MM.1S (cell line): ENCODE results near the gene GNL3.

Experiments used
- DNase-seq: peaks from one replicate; pipeline ENCODE4 v3.0.0-alpha.2; 2015
- H2AFZ ChIP-seq: fragments of 300-600 bp; sonication (generic); 2 replicates; pipeline ENCODE4 v1.6.0; 2016; ENCODE audit warnings: antibody characterized with exemption, low read length
- H3F3A ChIP-seq: fragments of 300-600 bp; sonication (generic); 2 replicates; pipeline ENCODE4 v1.6.1; 2016; ENCODE audit warnings: mild to moderate bottlenecking, antibody characterized with exemption, low read length, moderate library complexity, mixed read lengths; ENCODE audit not compliant: insufficient read depth
- H3K27ac ChIP-seq: fragments of 300-600 bp; sonication (generic); 2 replicates; pipeline ENCODE4 v1.5.1; 2016; ENCODE audit warnings: mild to moderate bottlenecking, low read length
- H3K27me3 ChIP-seq: fragments of 300-600 bp; sonication (generic); replicated peaks from 2 replicates; pipeline ENCODE4 v1.6.0; 2016; ENCODE audit warnings: low read length; ENCODE audit not compliant: insufficient read depth
- H3K36me3 ChIP-seq: fragments of 300-600 bp; sonication (generic); replicated peaks from 2 replicates; pipeline ENCODE4 v1.6.1; 2016; ENCODE audit warnings: mild to moderate bottlenecking, low read length, mixed read lengths; ENCODE audit not compliant: insufficient read depth
- H3K4me1 ChIP-seq: fragments of 300-600 bp; sonication (generic); 2 replicates; pipeline ENCODE4 v1.6.1; 2016; ENCODE audit warnings: low read length, mixed read lengths
- H3K4me2 ChIP-seq: fragments of 300-600 bp; sonication (generic); 2 replicates; pipeline ENCODE4 v1.6.0; 2016; ENCODE audit warnings: low read depth, low read length
- H3K4me3 ChIP-seq: fragments of 300-600 bp; sonication (generic); 2 replicates; pipeline ENCODE4 v1.5.1; 2016; ENCODE audit warnings: low read length, mixed read lengths
- H3K79me2 ChIP-seq: fragments of 300-600 bp; sonication (generic); 2 replicates; pipeline ENCODE4 v1.6.1; 2016; ENCODE audit warnings: mixed run types, low read length, mixed read lengths
- H3K9ac ChIP-seq: fragments of 300-600 bp; sonication (generic); 2 replicates; pipeline ENCODE4 v1.6.1; 2016; ENCODE audit warnings: low read length, mixed read lengths
- H3K9me2 ChIP-seq: fragments of 300-600 bp; sonication (generic); replicated peaks from 2 replicates; pipeline ENCODE4 v1.6.1; 2016; ENCODE audit warnings: mild to moderate bottlenecking, low read length, mixed read lengths; ENCODE audit not compliant: insufficient read depth
- H3K9me3 ChIP-seq: fragments of 300-600 bp; sonication (generic); replicated peaks from 2 replicates; pipeline ENCODE4 v1.6.1; 2016; ENCODE audit warnings: mild to moderate bottlenecking, low read length, mixed read lengths; ENCODE audit not compliant: insufficient read depth
- H4K20me1 ChIP-seq: fragments of 300-600 bp; sonication (generic); 2 replicates; pipeline ENCODE4 v1.6.1; 2016; ENCODE audit warnings: mild to moderate bottlenecking, low read length, moderate library complexity, mixed read lengths; ENCODE audit not compliant: insufficient read depth
- CTCF ChIP-seq: fragments of 300-600 bp; sonication (generic); IDR thresholded peaks from 2 replicates; pipeline ENCODE4 v1.5.1; 2016; ENCODE audit warnings: antibody characterized with exemption, low read length, mixed read lengths
- EZH2 ChIP-seq: fragments of 300-600 bp; sonication (generic); optimal IDR thresholded peaks from 2 replicates; pipeline ENCODE3; 2017; ENCODE audit warnings: low read depth, mild to moderate bottlenecking, antibody characterized with exemption, low read length, mixed read lengths
- EZH2phosphoT487 ChIP-seq: fragments of 300-600 bp; sonication (generic); IDR thresholded peaks from 2 replicates; pipeline ENCODE4 v1.6.1; 2018; ENCODE audit warnings: antibody characterized with exemption, low read length

GNL3 gene

GRCh38 chr3:52678265-52679198 is 7.3 kb upstream of the GNL3 start:
- no peak overlapping the region for H3K9ac ChIP-seq
- H4K20me1 ChIP-seq: no peaks in the 10 kb centered on the region
- H3K79me2 ChIP-seq: peaks cover 72% of the 10 kb centered on the region
- peaks cover 14% of the 10 kb centered on the region; the same call in 1 of the 2 replicates for H3K36me3 ChIP-seq
- peaks cover 7% of the 10 kb centered on the region; the same call in 1 of the 2 replicates for H3F3A ChIP-seq
- no peak overlapping the region for H3K27ac ChIP-seq
- no peaks in the 10 kb centered on the region for H3K9me2 ChIP-seq
- no peak for DNase-seq
- no peak overlapping the region for H3K4me3 ChIP-seq
- no peaks in the 10 kb centered on the region for H3K27me3 ChIP-seq
- H2AFZ ChIP-seq: no peak overlapping the region
- no peak overlapping the region for H3K4me2 ChIP-seq
- no peaks in the 10 kb centered on the region for H3K9me3 ChIP-seq
- no peak for TF ChIP-seq CTCF
- no peak for TF ChIP-seq EZH2
- no peak for TF ChIP-seq EZH2phosphoT487
- H3K4me1 ChIP-seq: peaks cover 19% of the 10 kb centered on the region

- Histone ChIP-seq H3K9ac (no peak overlapping the region), H4K20me1 (no peaks in the 10 kb centered on the region), H3K4me2 (no peak overlapping the region), H3K79me2 (peaks cover 78% of the 10 kb centered on the region), H3K4me1 (peaks cover 19% of the 10 kb centered on the region), H3K36me3 (peaks cover 14% of the 10 kb centered on the region; the same call in 1 of the 2 replicates), H3F3A (peaks cover 7% of the 10 kb centered on the region; the same call in 1 of the 2 replicates), H3K9me3 (no peaks in the 10 kb centered on the region), H3K27ac (no peak overlapping the region), H2AFZ (no peak overlapping the region), H3K4me3 (no peak overlapping the region), H3K9me2 (no peaks in the 10 kb centered on the region), H3K27me3 (no peaks in the 10 kb centered on the region)
- TF ChIP-seq EZH2 (no peak), EZH2phosphoT487 (no peak)
- no peak for DNase-seq
These were observed 6.7 kb upstream of the GNL3 start for GRCh38 chr3:52679199-52679538.

GRCh38 chr3:52679811-52680210 is 6.0 kb upstream of the GNL3 start:
- H3K9ac ChIP-seq: no peak overlapping the region
- peaks cover 83% of the 10 kb centered on the region for H3K79me2 ChIP-seq
- H4K20me1 ChIP-seq: no peaks in the 10 kb centered on the region
- peaks cover 14% of the 10 kb centered on the region; the same call in 1 of the 2 replicates for H3K36me3 ChIP-seq
- no peaks in the 10 kb centered on the region for H3K9me3 ChIP-seq
- no peak for DNase-seq
- H3F3A ChIP-seq: peaks cover 12% of the 10 kb centered on the region; the same call in 1 of the 2 replicates
- no peak overlapping the region for H2AFZ ChIP-seq
- peaks cover 23% of the 10 kb centered on the region for H3K4me1 ChIP-seq
- no peak overlapping the region for H3K4me2 ChIP-seq
- H3K27me3 ChIP-seq: no peaks in the 10 kb centered on the region
- H3K4me3 ChIP-seq: no peak overlapping the region
- no peak overlapping the region for H3K27ac ChIP-seq
- no peak for TF ChIP-seq CTCF
- TF ChIP-seq EZH2: no peak
- TF ChIP-seq EZH2phosphoT487: no peak
- no peaks in the 10 kb centered on the region for H3K9me2 ChIP-seq
